GM21619 (cell line): ENCODE results near the gene FAF1.

Experiments used
- ATAC-seq: cut with Tn5 transposase; IDR thresholded peaks from one replicate; pipeline ENCODE4 v1.9.1; 2021; ENCODE audit not compliant: unreplicated experiment

The FAF1 gene

DNA sequence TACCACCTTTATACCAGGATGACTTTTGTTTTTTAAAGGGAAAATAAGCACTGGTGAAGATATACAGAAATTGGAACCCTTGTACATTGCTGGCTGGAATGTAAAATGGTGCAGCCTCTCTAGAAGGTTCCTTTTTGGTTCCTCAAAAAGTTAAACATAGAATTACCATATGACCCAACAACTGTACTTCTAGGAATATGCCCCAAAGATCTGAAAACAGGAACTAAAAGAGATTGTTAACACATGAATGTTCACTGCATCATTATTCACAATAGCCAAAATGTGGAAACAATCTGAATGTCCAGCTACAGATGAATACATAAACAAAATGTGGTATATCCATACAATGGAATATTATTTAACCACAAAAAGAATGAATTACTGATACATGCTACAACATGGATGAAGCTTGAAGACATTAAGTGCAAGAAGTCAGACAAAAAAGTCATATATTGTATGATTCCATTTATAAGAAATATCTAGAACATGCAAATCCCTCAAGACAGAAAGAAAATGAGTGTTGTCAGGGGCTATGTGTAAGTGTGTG, 452.0 kb downstream of the FAF1 start:
- ATAC-seq = no peak

DNA sequence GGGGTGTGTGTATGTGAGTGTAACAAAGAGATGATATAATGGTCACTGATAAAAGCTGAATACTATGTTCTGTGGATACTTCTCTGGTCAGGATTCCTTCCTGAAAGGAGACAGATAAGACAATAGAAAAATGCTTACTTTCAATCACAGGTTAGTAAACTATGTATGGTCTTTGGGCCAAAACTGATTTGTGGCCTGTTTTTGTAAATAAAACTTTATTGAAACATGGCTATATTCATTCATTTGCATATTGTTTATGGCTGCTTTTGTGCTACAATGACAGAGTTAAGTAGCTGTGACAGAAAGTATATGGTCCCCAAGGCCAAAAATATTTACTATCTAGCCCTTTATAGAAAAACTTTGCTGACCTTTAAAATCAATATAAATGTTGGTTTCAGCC, 454.6 kb downstream of the FAF1 start:
- ATAC-seq = no peak

DNA sequence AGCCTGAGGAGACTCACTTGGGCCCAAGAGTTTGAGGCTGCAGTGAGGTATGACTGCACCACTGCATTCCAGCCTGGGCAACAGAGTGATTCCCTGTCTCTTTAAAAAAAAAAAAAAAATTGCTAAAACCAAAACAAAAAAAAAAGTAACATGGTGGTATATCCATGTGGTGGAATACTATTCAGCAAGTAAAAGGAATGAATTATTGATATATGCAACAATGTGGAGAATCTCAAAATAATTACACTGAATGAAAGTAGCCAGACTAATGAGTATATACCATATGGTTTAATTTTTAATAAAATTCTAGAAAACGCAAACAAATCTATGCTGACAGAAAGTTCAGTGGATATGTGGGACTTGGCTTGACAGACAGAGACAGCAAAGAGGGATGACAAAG, 456.6 kb downstream of the FAF1 start:
- ATAC-seq = no peak

DNA sequence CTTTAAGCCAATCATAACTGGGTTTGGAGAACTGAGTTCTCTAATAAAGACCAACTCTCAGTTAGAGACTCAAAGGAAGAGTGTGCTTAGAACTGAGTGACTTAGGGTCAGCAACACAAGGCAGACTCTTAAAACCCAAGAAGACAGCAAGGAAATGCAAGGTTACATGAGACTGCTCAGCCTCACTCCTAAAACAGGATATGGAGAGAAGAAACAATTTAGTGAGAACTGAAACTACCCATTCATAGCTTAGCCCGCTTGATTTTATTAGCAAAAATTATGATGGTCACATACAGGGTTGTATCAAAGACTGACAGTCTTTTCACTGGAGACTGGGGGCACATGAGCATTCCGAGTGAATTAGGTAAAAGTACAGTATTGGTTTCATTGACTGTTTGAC, 457.9 kb downstream of the FAF1 start:
- ATAC-seq = peak; percentile 56

DNA sequence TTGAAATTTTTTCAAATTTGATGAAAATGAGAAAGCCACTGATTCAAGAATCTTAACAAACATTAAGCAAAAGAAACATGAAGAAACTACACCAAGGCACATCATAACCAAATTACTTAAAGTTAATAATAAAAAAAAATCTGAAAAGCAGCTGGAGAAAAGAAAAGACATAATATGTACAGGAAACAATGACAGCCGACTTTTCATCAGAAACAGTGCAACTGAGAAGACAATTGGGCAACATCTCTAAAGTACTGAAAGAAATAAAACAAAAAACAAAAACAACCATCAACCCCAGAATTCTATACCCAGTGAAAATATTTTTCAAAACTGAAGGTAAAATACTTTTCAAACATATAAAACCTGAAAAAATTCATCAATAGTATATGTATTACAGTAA, 463.1 kb downstream of the FAF1 start:
- ATAC-seq = no peak

DNA sequence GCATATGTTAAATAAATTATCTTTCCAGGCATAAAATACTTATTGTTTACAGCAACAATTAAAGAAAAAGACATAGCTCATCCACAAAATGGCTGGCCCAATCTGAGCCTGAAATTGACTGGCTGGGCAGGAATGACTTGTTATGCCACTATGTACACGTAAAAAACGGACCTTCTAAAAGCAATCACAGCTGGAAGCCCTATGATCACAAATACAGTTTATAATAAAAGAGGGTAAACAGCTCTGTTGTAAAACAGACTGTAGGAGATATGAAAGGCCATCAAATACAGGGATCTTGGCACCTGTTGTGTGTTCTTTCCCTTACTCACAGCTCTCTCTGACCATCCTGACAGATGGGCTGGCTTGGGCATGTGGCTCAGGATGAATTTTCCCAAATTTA, 466.4 kb downstream of the FAF1 start:
- no peak for ATAC-seq

DNA sequence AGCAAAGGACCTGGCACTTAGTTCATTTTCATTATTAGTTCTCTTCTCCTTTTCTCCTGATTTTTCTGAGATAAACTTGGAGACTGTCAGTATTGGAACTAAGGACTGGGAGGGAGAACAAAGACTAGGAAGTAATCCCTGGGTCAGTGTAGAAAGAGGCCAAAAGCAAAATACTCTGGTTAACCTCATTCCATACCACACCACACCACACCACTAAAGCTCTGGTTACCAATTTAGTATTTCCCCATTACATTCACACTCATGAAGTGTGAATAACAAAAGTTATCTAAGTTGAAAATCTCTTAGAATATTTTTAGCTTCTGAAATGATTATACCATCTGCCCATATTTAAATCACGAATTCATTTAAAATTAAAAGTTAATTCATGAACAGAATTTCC, 467.9 kb downstream of the FAF1 start:
- no peak for ATAC-seq

DNA sequence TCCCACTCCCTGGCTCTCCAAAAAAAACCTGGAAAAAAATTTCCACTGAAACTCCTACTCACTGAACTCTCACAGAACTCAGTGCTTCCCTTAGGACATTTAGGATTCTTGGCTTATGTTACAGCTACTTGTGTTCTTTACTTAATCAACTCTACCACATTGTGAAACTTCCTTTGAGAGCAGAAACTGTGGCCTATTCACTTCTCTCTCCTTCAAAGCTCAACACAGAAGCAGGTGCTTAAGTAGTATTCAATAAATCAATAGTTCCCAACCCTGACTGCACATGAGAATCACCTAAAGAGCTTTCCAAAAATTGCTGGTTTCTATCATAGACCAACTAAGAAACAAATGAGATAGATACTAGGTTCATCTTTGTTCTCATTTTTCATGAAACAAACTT, 468.9 kb downstream of the FAF1 start:
- ATAC-seq = no peak

DNA sequence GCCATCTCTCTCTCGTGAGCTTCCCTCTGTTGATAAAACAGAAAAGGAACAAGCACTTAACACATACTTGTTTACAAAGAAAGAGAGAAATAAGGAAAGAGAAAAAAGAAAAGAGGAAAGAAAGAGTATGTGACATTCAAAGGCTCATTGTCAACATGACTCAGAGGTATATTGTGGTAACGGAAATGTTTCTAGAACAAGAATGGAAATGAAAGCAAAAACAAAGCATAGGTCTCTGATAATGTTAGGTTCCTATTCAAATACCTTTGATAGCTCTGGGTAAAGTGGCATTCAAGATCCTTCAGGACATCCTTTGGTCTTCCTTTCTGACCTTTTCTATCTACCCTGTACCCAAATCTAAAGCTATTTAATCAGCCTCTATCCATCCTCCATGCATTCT, 469.4 kb downstream of the FAF1 start:
- ATAC-seq = no peak

DNA sequence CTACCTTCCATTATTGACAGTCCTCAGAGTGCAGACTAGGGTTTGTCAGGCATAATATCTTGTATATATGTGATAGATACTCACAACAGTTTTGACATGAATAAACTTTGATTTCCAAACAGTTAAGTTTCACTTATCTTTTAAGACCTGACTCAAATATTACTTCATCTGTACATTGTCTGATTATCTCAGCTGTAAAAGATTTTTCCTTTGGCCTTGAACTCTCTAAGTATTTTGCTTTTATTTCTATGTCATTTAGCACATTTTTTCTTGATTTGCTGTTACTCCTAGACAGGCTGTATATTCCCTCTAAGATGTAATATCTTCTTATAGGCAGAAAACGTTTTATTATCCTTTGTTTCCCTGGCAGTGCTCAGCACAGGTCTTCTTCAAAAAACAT, 471.2 kb downstream of the FAF1 start:
- ATAC-seq = no peak

DNA sequence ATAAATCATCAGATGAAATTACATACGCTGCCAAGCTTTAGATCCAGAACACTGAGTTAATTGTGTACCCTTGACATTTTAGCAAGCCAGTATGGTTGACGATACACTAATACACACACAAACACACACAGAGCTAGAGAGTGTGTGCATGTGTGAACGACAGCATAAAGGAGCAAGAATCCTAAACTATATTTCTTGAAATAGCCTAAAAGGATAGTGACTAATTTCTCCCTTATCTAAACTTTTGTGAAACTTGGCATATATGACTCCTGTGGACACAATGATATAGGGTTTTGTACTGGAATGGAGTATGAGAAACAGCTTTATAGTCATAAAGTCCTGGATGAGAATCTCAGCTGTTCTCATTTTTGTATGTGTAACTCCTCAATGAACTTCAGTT, 471.7 kb downstream of the FAF1 start:
- ATAC-seq = no peak

DNA sequence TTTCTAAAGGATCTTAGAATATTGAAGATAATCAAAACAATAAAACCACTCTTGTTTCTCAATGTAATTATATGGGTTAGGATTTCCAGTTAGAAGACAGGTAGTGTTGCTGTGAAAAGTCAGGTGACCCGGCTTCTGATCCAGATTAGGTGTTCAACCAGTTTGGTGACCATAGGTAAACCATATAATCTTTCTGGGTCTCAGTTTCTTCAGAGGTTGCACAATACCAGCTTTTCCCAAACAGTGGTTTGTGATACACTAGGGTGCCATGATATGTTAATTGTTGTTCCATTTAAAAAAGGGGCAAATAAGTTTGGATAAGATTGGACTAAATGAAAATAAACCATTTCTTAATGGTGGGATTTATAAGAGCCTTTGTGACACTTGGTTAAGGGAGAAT, 472.3 kb downstream of the FAF1 start:
- no peak for ATAC-seq

DNA sequence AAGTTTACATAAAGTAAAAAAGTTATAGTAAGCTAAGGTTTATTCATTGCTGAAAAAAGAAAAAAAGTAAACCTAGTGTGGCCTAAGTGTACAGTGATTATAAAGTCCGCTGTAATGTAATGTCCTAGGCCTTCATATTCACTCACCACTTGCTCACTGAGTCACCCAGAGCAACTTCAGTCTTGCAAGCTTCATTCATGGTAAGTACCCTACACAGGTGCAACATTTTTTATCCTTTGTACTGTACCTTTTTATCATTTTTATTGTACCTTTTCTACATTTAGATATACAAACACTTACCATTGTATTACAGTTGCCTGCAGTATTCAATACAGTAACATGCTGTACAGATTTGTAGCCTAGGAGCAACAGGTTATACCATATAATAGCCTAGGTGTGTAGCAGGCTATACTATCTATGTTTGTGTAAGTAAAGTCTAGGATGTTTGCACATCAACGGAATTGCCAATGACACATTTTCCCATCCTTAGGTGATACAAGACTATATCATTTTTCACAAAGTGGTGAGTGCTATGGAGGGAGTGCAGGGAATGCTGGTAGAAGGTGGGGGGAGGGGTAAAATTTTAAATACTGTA, 478.8 kb downstream of the FAF1 start:
- ATAC-seq = no peak

DNA sequence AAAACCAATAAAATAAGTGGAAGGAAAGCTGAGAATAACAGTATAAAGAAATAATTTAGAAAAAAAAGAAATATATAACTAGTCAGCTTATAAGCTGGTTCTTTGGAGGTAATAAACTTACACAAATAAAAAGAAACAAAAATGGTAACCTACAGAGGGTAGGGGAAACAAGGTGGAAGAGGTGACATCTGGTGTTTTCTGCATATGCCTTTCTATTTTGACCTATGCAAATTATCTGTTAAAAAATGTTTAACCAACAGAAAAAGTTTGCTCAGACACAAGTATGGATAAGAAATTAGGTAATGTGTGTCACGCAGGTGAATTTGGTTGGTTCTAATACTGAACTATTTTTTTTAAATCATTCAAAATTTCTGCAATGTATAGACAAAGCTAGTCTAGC, 483.3 kb downstream of the FAF1 start:
- ATAC-seq = peak; percentile 87

DNA sequence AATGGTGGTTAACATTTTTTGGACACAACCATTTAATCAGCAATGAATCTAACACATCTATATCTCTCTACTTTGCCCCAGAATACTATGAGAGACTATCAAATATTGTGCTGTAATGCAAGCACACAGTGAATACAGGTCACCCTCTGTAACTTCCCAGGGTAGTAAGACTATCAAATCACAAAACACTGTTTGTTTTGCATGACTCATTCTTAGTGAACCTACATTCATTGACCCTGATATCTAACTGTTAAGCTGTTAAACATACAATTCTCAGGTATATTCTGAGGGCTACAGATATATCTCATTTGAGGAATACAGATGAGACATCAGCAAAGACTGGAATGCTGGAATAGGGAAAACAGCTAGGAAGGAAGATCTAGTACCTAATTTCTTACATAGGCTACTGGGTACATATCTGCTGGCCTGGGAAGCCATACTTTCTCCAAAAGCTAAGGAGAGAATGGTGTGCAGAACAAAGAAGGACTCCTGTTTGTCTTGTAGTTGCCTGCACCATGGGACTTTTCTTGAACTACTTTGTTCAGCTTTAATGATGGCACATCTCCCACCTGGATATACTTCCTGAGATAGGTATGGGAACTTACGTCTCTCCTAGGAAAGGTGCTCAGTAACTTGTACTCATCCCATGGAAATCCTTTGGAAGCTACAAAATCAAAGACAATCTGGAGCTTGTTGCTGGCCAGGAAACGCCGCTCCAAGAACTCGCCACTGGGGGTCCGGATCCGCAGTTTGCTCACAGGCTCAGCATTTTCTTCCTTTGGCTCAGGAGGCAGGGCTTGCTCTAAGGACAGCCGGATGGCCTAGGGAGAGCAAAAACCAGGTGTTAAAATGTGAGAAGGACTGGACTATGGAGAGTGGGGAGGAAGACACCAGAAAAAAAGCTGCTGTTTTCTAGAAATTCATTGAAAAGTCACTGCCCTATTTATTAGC, 484.9 kb downstream of the FAF1 start:
- no peak for ATAC-seq

DNA sequence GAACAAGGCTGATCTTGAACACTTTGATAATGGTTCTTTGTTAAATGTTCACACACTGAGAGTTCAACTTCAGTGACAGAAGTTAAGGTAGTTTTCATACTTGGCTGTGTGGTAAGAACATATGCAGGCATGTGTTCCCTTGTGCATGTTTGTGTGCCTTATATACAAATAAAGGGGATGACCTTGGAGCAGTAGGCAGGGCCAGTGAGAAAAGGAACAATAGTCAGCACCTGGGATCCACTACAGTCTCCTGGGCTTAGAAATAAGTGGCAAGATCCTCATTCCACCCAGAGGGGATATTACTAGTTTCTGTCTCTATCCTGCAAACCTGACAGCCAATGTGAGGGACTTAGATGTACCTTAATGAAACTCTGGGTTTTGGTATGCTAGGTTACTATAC, 486.6 kb downstream of the FAF1 start:
- no peak for ATAC-seq

DNA sequence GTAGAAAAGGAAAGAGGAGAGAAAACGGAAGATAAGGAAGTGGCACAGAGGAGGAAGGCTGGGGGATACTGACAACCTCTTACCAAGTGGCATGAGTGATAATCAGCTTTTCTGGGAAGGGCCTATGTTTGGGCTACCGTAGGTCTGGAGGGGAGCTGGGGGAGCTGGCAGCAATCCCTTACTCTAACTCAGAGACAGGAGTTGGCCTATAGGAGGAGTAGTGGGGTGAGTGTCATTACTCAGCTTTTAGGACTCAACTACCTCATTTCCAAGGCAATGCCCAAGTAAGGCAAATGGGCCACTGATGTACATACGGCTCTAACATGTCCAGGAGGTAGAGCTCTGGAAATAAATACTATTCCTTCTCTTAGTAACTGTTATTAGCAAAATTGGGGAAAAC, 488.1 kb downstream of the FAF1 start:
- ATAC-seq = no peak

DNA sequence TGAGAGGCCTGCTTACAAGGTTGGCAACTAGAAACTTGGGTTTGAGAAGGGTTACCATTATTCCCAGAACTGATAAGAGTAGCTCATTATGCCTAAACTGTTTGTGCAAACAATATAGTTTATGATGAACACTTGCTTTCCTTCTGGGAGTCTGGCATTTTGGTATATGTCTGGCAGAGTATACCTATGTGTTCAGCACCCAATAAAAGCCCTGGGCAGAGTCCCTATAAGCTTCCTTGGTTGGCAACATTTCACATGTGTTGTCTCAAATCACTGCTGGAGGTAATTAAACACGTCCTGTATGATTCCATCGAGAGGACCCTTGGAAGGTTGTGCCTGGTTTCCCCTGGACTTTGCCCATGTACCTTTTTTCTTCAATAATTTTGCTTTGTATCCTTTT, 497.1 kb downstream of the FAF1 start:
- no peak for ATAC-seq

DNA sequence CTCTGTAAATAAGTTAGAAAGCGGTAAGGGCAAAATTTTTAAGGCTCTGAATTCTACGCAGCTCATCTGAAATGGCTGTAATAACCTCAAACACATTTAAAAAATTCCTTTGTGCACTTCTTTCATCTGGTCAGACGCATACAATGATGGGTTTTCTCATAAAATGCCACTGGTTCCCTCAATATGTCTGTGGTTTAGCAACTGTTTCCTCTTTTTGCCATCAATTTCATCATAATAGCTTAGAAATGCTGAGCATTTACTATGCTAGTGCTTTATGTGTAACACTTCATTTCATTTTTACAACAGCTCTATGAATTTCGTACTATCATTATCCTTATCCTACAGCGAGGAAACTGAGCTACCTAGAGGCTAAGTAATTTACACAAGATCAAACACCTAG, 501.6 kb downstream of the FAF1 start:
- ATAC-seq = no peak

DNA sequence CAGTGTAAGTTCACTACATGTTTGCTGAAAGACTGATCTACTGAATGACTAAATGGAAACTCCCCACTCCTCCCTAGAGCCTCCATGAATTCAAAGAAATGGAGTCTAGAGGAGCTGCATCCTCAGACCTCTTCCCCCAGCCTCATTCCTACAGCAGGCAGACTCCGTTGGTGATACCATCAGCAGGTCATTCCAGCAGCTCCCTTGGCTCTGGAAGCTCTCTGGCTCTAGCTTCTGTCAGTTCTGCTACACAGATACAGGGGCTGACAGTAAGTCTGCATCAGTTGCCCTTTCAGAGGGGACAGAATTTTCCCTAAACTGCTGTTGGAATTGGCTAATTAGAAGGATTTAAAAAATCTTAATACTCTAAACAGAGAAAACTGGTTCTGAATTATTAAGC, 505.2 kb downstream of the FAF1 start:
- no peak for ATAC-seq

DNA sequence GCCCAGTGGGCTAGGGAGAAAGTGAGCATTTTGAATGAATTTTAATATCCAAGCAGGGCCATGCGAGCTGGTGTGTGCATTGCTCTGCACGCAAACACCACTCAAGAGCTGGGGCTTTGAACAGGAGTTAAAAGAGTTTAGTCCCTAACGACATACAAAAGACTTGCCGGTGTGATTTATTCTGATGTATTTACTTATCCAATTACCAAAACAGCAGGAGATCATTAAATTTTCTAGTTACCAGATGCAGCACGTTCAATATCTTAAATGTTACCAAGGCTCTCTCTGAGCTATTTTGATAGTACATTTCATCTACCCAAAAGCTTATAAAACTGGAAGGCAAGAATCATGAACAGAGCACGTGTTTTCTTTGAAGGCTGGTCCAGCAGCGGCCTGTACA, 506.8 kb downstream of the FAF1 start:
- no peak for ATAC-seq

DNA sequence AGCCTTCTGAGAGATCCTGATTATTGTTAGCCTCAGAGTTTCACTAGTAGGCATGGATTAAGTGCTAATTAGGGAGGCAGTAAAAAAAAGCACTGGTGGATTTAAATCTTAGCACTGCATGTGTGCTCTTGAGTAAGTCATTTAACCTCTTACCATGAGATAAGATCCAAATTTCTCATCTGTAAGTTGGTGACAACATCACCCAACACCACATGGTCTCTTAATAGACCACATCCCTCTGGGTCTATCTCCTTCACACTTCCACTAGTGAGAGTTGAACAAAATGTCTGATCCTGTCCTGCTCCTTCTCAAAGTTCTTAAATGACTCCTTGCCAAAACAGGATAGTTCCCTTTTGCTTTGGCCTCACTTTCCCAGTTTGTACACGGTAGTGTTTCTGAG, 507.4 kb downstream of the FAF1 start:
- no peak for ATAC-seq
